ENCODE data around the gene CLCNKA.

Gene CLCNKA

DNA sequence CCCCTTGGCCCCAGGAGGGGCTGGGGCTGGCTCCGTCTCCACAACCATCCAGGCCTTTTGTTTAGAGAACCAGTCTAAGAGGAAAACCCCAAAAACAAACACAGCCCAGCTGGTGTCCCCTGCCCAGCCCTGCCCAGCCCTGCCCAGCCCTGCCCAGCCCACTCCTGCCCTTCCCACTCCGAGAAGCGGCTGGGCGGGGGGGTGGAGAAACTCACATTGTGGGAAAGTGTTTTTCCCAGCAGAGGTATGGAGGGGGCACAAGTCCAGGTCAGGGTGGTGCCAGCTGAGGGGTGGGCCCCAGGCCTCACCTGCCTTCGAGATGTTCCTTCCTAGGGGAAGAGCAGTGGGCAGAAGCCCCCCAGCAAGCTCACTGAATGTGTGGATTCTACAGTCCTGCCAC is 61.6 kb downstream of the CLCNKA start:
- Histone ChIP-seq H2AFZ (ENCODE audit: low read length) (no peak overlapping the region), H3K27me3 (ENCODE audit: insufficient read depth, low read length) (0 out of 2 replicates have a peak, but pooled peaks cover 3% of the 10 kb centered on the region), H3K27ac (ENCODE audit: low read depth, low read length, poor library complexity, severe bottlenecking) (no peak overlapping the region), H3K4me2 (ENCODE audit: low read length) (no peak overlapping the region), H3K9me2 (ENCODE audit: low read depth, low read length) (no peaks in the 10 kb centered on the region), H4K20me1 (ENCODE audit: insufficient read depth, low read length) (no peaks in the 10 kb centered on the region), H3K36me3 (ENCODE audit: insufficient read depth, low read length) (no peaks in the 10 kb centered on the region), H3K4me1 (ENCODE audit: insufficient read depth, low read length, severe bottlenecking) (peaks cover 8% of the 10 kb centered on the region), H3F3A (ENCODE audit: insufficient read depth, low read length) (no peaks in the 10 kb centered on the region), H3K9ac (ENCODE audit: low read length) (no peak overlapping the region), H3K9me3 (ENCODE audit: low read length) (no peaks in the 10 kb centered on the region), H3K4me3 (ENCODE audit: low read depth, low read length, poor library complexity, severe bottlenecking) (no peak overlapping the region), H3K79me2 (ENCODE audit: insufficient read depth, low read length) (no peaks in the 10 kb centered on the region)
- TF ChIP-seq EZH2 (IDR thresholded peaks at IDR 0.05; ENCODE audit: borderline replicate concordance, low read length): no peak
- TF ChIP-seq, protein P1, sequence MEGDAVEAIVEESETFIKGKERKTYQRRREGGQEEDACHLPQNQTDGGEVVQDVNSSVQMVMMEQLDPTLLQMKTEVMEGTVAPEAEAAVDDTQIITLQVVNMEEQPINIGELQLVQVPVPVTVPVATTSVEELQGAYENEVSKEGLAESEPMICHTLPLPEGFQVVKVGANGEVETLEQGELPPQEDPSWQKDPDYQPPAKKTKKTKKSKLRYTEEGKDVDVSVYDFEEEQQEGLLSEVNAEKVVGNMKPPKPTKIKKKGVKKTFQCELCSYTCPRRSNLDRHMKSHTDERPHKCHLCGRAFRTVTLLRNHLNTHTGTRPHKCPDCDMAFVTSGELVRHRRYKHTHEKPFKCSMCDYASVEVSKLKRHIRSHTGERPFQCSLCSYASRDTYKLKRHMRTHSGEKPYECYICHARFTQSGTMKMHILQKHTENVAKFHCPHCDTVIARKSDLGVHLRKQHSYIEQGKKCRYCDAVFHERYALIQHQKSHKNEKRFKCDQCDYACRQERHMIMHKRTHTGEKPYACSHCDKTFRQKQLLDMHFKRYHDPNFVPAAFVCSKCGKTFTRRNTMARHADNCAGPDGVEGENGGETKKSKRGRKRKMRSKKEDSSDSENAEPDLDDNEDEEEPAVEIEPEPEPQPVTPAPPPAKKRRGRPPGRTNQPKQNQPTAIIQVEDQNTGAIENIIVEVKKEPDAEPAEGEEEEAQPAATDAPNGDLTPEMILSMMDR (IDR thresholded peaks at IDR 0.05; ENCODE audit: low read length): no peak

Data from OCI-LY1 (cell line).